GM23338 (cell line): ENCODE measurements around the gene CRK.

Experiments
- CTCF ChIP-seq, 2 experiments: fragments of 200-600 bp in 1 of 2; sonication (generic) in 1 of 2; conservative IDR thresholded peaks; 2 replicates each; pipeline versions ENCODE4 v1.5.1 to v1.6.1; 2016 to 2017; ENCODE audit warnings: antibody characterized with exemption in 2 of 2, low read depth in 2 of 2, mild to moderate bottlenecking in 2 of 2, moderate library complexity in 1 of 2
- EZH2 ChIP-seq: fragments of 200-600 bp; sonication (generic); IDR thresholded peaks from one replicate; pipeline ENCODE4 v1.8.0; 2017; ENCODE audit warnings: antibody characterized with exemption, mild to moderate bottlenecking, low read depth; ENCODE audit not compliant: unreplicated experiment
- POLR2AphosphoS5 ChIP-seq: IDR thresholded peaks from 2 replicates; pipeline ENCODE4 v1.6.1; 2016; ENCODE audit warnings: antibody characterized with exemption, low read depth

- TF ChIP-seq CTCF (conservative IDR thresholded peaks at IDR 0.05; ENCODE audit: low read depth in 2 of 2) (no peak), EZH2 (no peak), POLR2AphosphoS5 (no peak)
Measured at GRCh38 chr17:1503699-1504098, 47.7 kb upstream of the CRK start.
